ENCODE data around the gene MAP2K7. TPM values are rescaled to one million over a fixed set of nuclear protein-coding genes. Genes with fewer than 3 reads are reported as not detected.

MAP2K7 gene
- total RNA-seq, 1 experiment from 2014 or later: 39.4 TPM

GRCh38 chr19:7903244-7904073 is at the start of gene MAP2K7 (continued):
- TF ChIP-seq SP1 (CRISPR knock-in tag; conservative IDR thresholded peaks at IDR 0.05) (peak; percentile 95), OVOL2 (CRISPR knock-in tag; IDR thresholded peaks at IDR 0.05; ENCODE audit: borderline replicate concordance) (no peak), TCF7 (CRISPR knock-in tag; IDR thresholded peaks at IDR 0.05; ENCODE audit: low read depth) (no peak), ARID4B (CRISPR knock-in tag; IDR thresholded peaks at IDR 0.05; ENCODE audit: borderline replicate concordance) (peak; percentile 74; the same call in 1 of the 2 replicates), MYBL2 (CRISPR knock-in tag; IDR thresholded peaks at IDR 0.05) (peak; percentile 76; the same call in 1 of the 2 replicates), ZNF281 (CRISPR knock-in tag; IDR thresholded peaks at IDR 0.05) (peak; percentile 93), ZNF416 (CRISPR knock-in tag; IDR thresholded peaks at IDR 0.05) (no peak), USF1 (CRISPR knock-in tag; IDR thresholded peaks at IDR 0.05) (peak; percentile 84), E2F1 (CRISPR knock-in tag; IDR thresholded peaks at IDR 0.05) (peak; percentile 73), USF2 (CRISPR knock-in tag; IDR thresholded peaks at IDR 0.05) (peak; percentile 40; the same call in 1 of the 2 replicates), ESRRA (CRISPR knock-in tag; IDR thresholded peaks at IDR 0.05; ENCODE audit: borderline replicate concordance) (peak; percentile 96), FOXK1 (CRISPR knock-in tag; IDR thresholded peaks at IDR 0.05) (peak; percentile 93), CREM (CRISPR knock-in tag; IDR thresholded peaks at IDR 0.05) (peak; percentile 14; the same call in 1 of the 2 replicates), NR3C1 (CRISPR knock-in tag; conservative IDR thresholded peaks at IDR 0.05; ENCODE audit: low read depth) (no peak), ZNF671 (CRISPR knock-in tag; IDR thresholded peaks at IDR 0.05) (no peak), E2F5 (CRISPR knock-in tag; IDR thresholded peaks at IDR 0.05) (peak; percentile 83; the same call in 1 of the 2 replicates), ZNF532 (CRISPR knock-in tag; IDR thresholded peaks at IDR 0.05; ENCODE audit: borderline replicate concordance) (no peak), ATF3 (CRISPR knock-in tag; conservative IDR thresholded peaks at IDR 0.05) (peak; percentile 69; the same call in 1 of the 2 replicates), ZNF219 (CRISPR knock-in tag; IDR thresholded peaks at IDR 0.05; ENCODE audit: borderline replicate concordance) (no peak), GABPB1 (CRISPR knock-in tag; IDR thresholded peaks at IDR 0.05) (peak; percentile 77), CREB1 (CRISPR knock-in tag; IDR thresholded peaks at IDR 0.05) (peak; percentile 90; the same call in 1 of the 2 replicates)
